HT1080 (cell line): Measurements from ENCODE around the gene PRKCSH. TPM values are rescaled to one million over a fixed set of nuclear protein-coding genes. Genes with fewer than 3 reads are reported as not detected.

Source experiments
- DNase-seq: peaks from one replicate; pipeline ENCODE4 v3.0.0-alpha.2; 2015; ENCODE audit warnings: low read depth
- small RNA-seq: library from RNA; depleted of rRNA; stranded (forward); fragments of <200 nt; gene quantifications from one replicate; pipeline ENCODE3, GENCODE V24; 2014
- total RNA-seq: library from RNA; depleted of rRNA; stranded (reverse); fragments of >200 nt; shearing (Covaris generic); gene quantifications from 2 replicates; pipeline ENCODE4 v1.2.3, GENCODE V29; 2014; rRNA removed

Gene PRKCSH
- total RNA-seq, 1 experiment from 2014 or later: 159 TPM

- no peak for DNase-seq
Measured at GRCh38 chr19:11499220-11499726, 63.8 kb downstream of the PRKCSH start.

GRCh38 chr19:11499890-11500420, 64.5 kb downstream of the PRKCSH start:
- no peak for DNase-seq

Small RNAs within 50 kb of the gene (small RNA-seq; reads per million reads assigned to genes)
- gene MIR7974: 25.3 reads per million, percentile 93 among the genes with 10 or more reads in this experiment
- gene RF00019: not detected

Other genes starting within 250 kb of the PRKCSH start
- gene KANK2, start 238.1 kb upstream of the PRKCSH start, total RNA-seq: 54.3 and 73.5 TPM in 2 replicates
- gene ANGPTL8, start 196.0 kb upstream of the PRKCSH start, total RNA-seq: not detected in 2 replicates
- 2.8 and 4.3 TPM in 2 replicates for gene DOCK6, start 173.1 kb upstream of the PRKCSH start, total RNA-seq
- gene TSPAN16, start 139.5 kb upstream of the PRKCSH start, total RNA-seq: not detected in 2 replicates
- not detected in 2 replicates for gene RAB3D, start 96.0 kb upstream of the PRKCSH start, total RNA-seq
- gene TMEM205, start 89.4 kb upstream of the PRKCSH start, total RNA-seq: 2.2 and 2.3 TPM in 2 replicates
- 0.23 TPM in 1 of 2 replicates, not detected in the other for gene CCDC159, start 89.1 kb upstream of the PRKCSH start, total RNA-seq
- gene PLPPR2, start 80.2 kb upstream of the PRKCSH start, total RNA-seq: 0.27 and 1.4 TPM in 2 replicates
- gene SWSAP1, start 61.0 kb upstream of the PRKCSH start, total RNA-seq: 1.3 and 1.8 TPM in 2 replicates
- 0.53 and 2.2 TPM in 2 replicates for gene EPOR, start 51.3 kb upstream of the PRKCSH start, total RNA-seq
- not detected in 2 replicates for gene RGL3, start 16.3 kb upstream of the PRKCSH start, total RNA-seq
- 0.14 and 0.33 TPM in 2 replicates for gene ODAD3, start 514 bp upstream of the PRKCSH start, total RNA-seq
- not detected in 2 replicates for gene ELAVL3, start 45.4 kb downstream of the PRKCSH start, total RNA-seq
- gene ZNF653, start 70.2 kb downstream of the PRKCSH start, total RNA-seq: 5.2 and 11.6 TPM in 2 replicates
- 74.5 and 78.8 TPM in 2 replicates for gene ECSIT, start 93.5 kb downstream of the PRKCSH start, total RNA-seq
- 0.45 and 0.63 TPM in 2 replicates for gene CNN1, start 103.2 kb downstream of the PRKCSH start, total RNA-seq
- 137 and 150 TPM in 2 replicates for gene ELOF1, start 123.6 kb downstream of the PRKCSH start, total RNA-seq
- gene ACP5, start 142.0 kb downstream of the PRKCSH start, total RNA-seq: 1.8 and 2.4 TPM in 2 replicates
- gene ZNF627, start 161.8 kb downstream of the PRKCSH start, total RNA-seq: 6.0 and 6.5 TPM in 2 replicates